ENCODE results near the gene WFDC9. TPM values are rescaled to one million over a fixed set of nuclear protein-coding genes. Genes with fewer than 3 reads are reported as not detected.
"Not testable (repeated sequence)": the region's sequence is repeated elsewhere in the genome, so short reads cannot be mapped to it uniquely, and the experiment has no call there.

WFDC9 gene
- total RNA-seq, 4 donors from 2014 or later: not detected

DNA sequence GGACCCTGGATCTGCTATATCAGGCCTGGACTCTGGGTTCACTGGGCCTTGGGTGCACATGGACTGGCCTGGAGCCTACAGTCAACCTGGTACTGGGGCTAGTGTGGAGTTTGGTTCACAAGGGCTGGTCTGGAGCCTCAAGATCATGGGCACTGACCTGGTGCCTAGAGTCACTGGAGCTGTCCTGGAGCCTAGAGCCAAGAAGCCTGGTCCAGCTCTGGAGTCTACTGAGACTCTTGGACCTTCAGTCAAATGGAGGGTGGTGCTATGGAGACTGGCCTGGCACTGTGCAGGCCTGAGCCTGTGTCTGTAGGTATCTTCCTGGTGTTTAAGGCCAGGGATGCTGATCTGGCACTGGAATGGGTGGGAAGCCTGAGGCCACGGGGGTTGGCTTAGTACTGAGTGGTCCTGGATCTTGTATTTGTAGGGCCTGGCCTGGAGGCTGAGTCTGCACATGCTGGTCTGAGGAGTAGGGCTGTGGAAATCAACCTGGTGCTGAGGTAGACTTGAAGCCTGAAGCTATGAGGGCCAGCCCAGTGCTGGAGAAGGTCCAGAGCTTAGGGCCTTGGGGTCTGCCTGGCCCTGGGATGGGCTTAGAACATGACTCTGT lies 16.5 kb upstream of the WFDC9 start:
- no peak for DNase-seq
- TF ChIP-seq POLR2A (IDR thresholded peaks at IDR 0.05): no peak
- TF ChIP-seq, protein P1, sequence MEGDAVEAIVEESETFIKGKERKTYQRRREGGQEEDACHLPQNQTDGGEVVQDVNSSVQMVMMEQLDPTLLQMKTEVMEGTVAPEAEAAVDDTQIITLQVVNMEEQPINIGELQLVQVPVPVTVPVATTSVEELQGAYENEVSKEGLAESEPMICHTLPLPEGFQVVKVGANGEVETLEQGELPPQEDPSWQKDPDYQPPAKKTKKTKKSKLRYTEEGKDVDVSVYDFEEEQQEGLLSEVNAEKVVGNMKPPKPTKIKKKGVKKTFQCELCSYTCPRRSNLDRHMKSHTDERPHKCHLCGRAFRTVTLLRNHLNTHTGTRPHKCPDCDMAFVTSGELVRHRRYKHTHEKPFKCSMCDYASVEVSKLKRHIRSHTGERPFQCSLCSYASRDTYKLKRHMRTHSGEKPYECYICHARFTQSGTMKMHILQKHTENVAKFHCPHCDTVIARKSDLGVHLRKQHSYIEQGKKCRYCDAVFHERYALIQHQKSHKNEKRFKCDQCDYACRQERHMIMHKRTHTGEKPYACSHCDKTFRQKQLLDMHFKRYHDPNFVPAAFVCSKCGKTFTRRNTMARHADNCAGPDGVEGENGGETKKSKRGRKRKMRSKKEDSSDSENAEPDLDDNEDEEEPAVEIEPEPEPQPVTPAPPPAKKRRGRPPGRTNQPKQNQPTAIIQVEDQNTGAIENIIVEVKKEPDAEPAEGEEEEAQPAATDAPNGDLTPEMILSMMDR (IDR thresholded peaks at IDR 0.05): no peak
- Histone ChIP-seq H3K27me3 (no peaks in the 10 kb centered on the region), H3K36me3 (no peaks in the 10 kb centered on the region), H3K27ac (no peak overlapping the region), H3K4me1 (no peaks in the 10 kb centered on the region), H3K4me3 (no peak overlapping the region), H3K9me3 (no peaks in the 10 kb centered on the region)
- intact Hi-C loops (cut with DNase I; ENCODE audit: low total_unique reads): no loop called here

DNA sequence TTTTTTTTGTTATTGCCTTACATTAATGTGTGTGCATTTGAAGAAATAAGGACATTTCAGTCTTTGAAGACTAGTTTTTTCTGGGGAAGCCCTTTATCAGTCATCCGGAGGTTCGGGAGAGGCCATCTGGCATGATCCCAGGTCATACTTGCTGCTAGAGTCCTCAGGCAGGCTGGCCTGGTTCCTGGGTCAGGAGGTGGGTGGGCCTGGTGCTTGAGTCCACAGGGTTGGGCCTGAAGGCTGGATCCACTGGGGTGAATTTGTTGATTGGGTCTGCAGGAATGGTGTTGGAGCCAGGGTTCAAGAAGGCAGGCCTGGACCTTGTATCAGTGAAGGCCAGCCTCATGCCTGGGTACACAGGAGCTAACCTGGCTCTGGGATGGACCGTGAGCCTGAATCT lies 15.8 kb upstream of the WFDC9 start:
- intact Hi-C loops (cut with DNase I; ENCODE audit: low total_unique reads): no loop called here
- Histone ChIP-seq H3K27ac (no peak overlapping the region), H3K36me3 (no peaks in the 10 kb centered on the region), H3K4me1 (no peaks in the 10 kb centered on the region), H3K9me3 (no peaks in the 10 kb centered on the region), H3K4me3 (no peak overlapping the region), H3K27me3 (no peaks in the 10 kb centered on the region)
- no peak for DNase-seq
- TF ChIP-seq, protein P1 (IDR thresholded peaks at IDR 0.05): no peak
- no peak for TF ChIP-seq POLR2A (IDR thresholded peaks at IDR 0.05)

DNA sequence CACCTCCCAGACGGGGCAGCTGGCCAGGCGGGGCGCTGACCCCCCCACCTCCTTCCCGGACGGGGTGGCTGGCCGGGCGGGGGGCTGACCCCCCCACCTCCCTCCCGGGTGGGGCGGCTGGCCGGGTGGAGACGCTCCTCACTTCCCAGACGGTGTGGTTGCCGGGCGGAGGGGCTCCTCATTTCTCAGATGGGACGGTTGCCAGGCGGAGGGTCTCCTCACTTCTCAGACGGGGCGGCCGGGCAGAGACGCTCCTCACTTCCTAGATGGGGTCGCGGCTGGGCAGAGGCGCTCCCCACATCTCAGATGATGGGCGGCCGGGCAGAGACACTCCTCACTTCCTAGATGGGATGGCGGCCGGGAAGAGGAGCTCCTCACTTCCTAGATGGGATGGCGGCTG lies 14.8 kb upstream of the WFDC9 start:
- H3K4me1 ChIP-seq; H3K27ac ChIP-seq; H3K9me3 ChIP-seq; H3K27me3 ChIP-seq; intact Hi-C loops (cut with DNase I; ENCODE audit: low total_unique reads); H3K4me3 ChIP-seq; H3K36me3 ChIP-seq; DNase-seq: not testable (repeated sequence)

DNA sequence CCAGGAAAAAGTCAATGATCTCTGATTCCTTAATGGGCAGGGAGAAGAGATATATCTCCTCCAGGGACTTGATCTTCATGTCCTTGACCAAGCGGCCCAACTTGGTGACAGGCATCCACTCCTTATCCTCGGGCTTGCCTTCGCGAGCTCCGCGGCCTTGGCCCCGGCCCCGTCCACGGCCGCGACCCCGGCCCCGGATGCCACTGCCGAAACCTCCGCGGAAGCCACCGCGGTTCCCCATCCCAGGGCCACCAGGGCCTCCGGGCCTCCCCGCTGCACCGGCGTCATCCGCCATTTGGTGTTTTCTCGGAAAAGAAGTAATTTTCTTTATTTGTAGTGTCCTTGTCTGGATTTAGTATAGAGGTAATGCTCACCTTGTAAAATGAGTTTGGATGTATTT lies 10.0 kb upstream of the WFDC9 start:
- H3K27ac ChIP-seq; H3K9me3 ChIP-seq; DNase-seq; intact Hi-C loops (cut with DNase I; ENCODE audit: low total_unique reads); H3K4me1 ChIP-seq; H3K36me3 ChIP-seq; H3K4me3 ChIP-seq; H3K27me3 ChIP-seq: not testable (repeated sequence)

DNA sequence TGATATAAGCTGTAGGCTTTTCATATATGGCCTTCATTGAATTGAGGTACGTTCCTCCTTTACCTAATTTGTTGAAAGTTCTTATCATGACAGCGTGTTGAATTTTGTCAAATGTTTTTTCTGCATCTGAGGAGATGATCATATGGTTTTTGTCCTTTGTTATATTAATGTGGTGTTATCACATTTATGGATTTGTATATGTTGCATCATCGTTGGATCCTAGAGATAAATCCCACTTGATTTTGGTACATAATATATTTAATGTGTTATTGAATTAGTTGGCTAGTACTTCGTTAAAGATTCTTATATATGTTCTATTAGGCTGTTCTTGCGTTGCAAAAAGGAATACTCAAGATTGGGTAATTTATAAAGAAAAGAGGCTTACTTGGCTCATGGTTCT lies 8.6 kb upstream of the WFDC9 start:
- DNase-seq: no peak
- TF ChIP-seq, protein P1 (IDR thresholded peaks at IDR 0.05): no peak
- TF ChIP-seq POLR2A (IDR thresholded peaks at IDR 0.05): no peak
- Histone ChIP-seq H3K27ac (no peak overlapping the region), H3K36me3 (no peaks in the 10 kb centered on the region), H3K4me3 (no peak overlapping the region), H3K4me1 (no peaks in the 10 kb centered on the region), H3K27me3 (no peaks in the 10 kb centered on the region), H3K9me3 (peaks cover 0 to 3% of the 10 kb centered on the region in 2 donors)
- intact Hi-C loops (cut with DNase I; ENCODE audit: low total_unique reads): no loop called here

DNA sequence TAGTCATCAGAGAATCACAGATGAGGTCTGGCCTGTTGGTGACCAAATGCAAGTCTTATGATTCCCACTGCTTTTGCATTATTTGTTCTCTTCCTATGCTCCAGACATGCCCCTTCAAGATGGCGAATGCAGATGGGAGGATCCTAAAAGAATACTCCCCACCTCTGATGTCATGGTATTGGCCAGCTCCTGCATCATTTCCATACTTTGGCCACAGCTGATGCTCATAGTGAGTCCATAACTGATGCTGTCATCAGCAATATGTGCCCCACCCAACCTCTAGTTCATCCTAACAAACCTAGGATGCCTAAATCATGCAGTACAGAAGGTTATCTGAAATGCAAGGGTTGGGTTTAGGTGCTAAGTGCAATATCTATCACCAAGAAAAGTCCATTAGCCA lies 5.4 kb upstream of the WFDC9 start:
- no peaks in the 10 kb centered on the region for H3K4me1 ChIP-seq
- DNase-seq: no peak
- TF ChIP-seq, protein P1 (IDR thresholded peaks at IDR 0.05): no peak
- no peak for TF ChIP-seq POLR2A (IDR thresholded peaks at IDR 0.05)
- H3K27ac ChIP-seq: no peak overlapping the region
- intact Hi-C loops (cut with DNase I; ENCODE audit: low total_unique reads): no loop called here
- H3K4me3 ChIP-seq: no peak overlapping the region
- H3K36me3 ChIP-seq: no peaks in the 10 kb centered on the region
- H3K9me3 ChIP-seq: peaks cover 0 to 3% of the 10 kb centered on the region in 2 donors
- no peaks in the 10 kb centered on the region for H3K27me3 ChIP-seq
